Measurements from ENCODE around the gene CFAP46.

GRCh38 chr10:132869621-132870020 is 72.7 kb downstream of the CFAP46 start:
- no peak for TF ChIP-seq CTCF (conservative IDR thresholded peaks at IDR 0.05 in 1 of 2, IDR thresholded peaks at IDR 0.05 in 1 of 2; ENCODE audit: extremely low read depth in 1 of 2, insufficient read depth in 1 of 2, low read depth in 1 of 2, low read length in 2 of 2)
- TF ChIP-seq EZH2 (IDR thresholded peaks at IDR 0.05; ENCODE audit: borderline replicate concordance, low read length) = no peak
